GM12878 (cell line): ENCODE results near the gene SYS1. TPM values are rescaled to one million over a fixed set of nuclear protein-coding genes. Genes with fewer than 3 reads are reported as not detected.

ENCODE experiments used
- ATAC-seq: fragments of 200-7000 bp; cut with Tn5 transposase; 3 replicates; pipeline ENCODE4 v1.9.1; 2020; ENCODE audit warnings: mild to moderate bottlenecking, moderate library complexity
- BruUV-seq: library from RNA; stranded (reverse); fragments of 400-500 nt; replicated peaks from 2 replicates; lab custom pipeline; 2021; lab: Mats Ljungman, UMichigan
- CTCF ChIA-PET: fragments of 300-600 bp; sonication (Branson Sonifier 250); formaldehyde crosslinking; extraction: SDS; loops from one replicate; lab custom pipeline; 2021; ENCODE audit warnings: inconsistent platforms; lab: Yijun Ruan, JAX
- POLR2A ChIA-PET: fragments of 350-600 bp; formaldehyde crosslinking; extraction: SDS; loops from one replicate; lab custom pipeline; 2021; ENCODE audit warnings: inconsistent platforms; lab: Charles Lee
- RAD21 ChIA-PET: fragments of 300-600 bp; sonication (Branson Sonifier 250); formaldehyde crosslinking; loops from one replicate; lab custom pipeline; 2023; ENCODE audit warnings: antibody characterized with exemption; ENCODE audit not compliant: unreplicated experiment; lab: Charles Lee
- SMC1A ChIA-PET: fragments of 300-600 bp; sonication (Branson Sonifier 250); formaldehyde crosslinking; loops from one replicate; lab custom pipeline; 2023; ENCODE audit not compliant: unreplicated experiment, uncharacterized antibody; lab: Charles Lee
- DNase-seq: peaks from one replicate; pipeline ENCODE4 v3.0.0-alpha.2; 2011; ENCODE audit warnings: low read depth, low spot score
- FAIRE-seq: peaks from 3 replicates; lab custom pipeline; 2011; peaks lifted over from hg19 to GRCh38; lab: Jason Lieb, UNC
- H2AFZ ChIP-seq: 2 replicates; pipeline ENCODE4 v1.6.0; 2011; ENCODE audit warnings: low read depth, low read length, control low read depth; ENCODE audit not compliant: control insufficient read depth
- H3K27ac ChIP-seq: 2 replicates; pipeline ENCODE4 v1.5.1; 2011; ENCODE audit warnings: control low read depth; ENCODE audit not compliant: control insufficient read depth, insufficient read depth
- H3K27me3 ChIP-seq, 2 experiments: replicated peaks in 1 of 2; 2 replicates each; pipeline versions ENCODE4 v1.6.0 to v1.6.1; 2011; ENCODE audit warnings: low read length in 1 of 2; ENCODE audit not compliant: control insufficient read depth in 2 of 2, insufficient read depth in 2 of 2
- H3K36me3 ChIP-seq, 2 experiments: 2 replicates each; pipeline ENCODE4 v1.5.1; 2011; ENCODE audit warnings: low read length in 1 of 2; ENCODE audit not compliant: control insufficient read depth in 2 of 2, insufficient read depth in 2 of 2
- H3K4me1 ChIP-seq: 2 replicates; pipeline ENCODE4 v1.6.1; 2011; ENCODE audit warnings: mild to moderate bottlenecking, low read length, moderate library complexity, mixed read lengths; ENCODE audit not compliant: control insufficient read depth, insufficient read depth
- H3K4me2 ChIP-seq: 2 replicates; pipeline ENCODE4 v1.6.0; 2011; ENCODE audit warnings: control low read depth; ENCODE audit not compliant: control insufficient read depth, insufficient read depth
- H3K4me3 ChIP-seq: fragments of 200-600 bp; sonication (generic); 2 replicates; pipeline ENCODE4 v1.5.1; 2016
- H3K79me2 ChIP-seq: 2 replicates; pipeline ENCODE4 v1.6.0; 2011; ENCODE audit warnings: low read length; ENCODE audit not compliant: control insufficient read depth, insufficient read depth
- H3K9ac ChIP-seq: 2 replicates; pipeline ENCODE4 v1.8.0; 2011; ENCODE audit warnings: low read length, control low read depth, mixed read lengths; ENCODE audit not compliant: control insufficient read depth, insufficient read depth
- H3K9me3 ChIP-seq: replicated peaks from 3 replicates; pipeline ENCODE4 v1.5.1; 2011; ENCODE audit warnings: mild to moderate bottlenecking, low read length; ENCODE audit not compliant: control insufficient read depth, insufficient read depth
- H4K20me1 ChIP-seq: 2 replicates; pipeline ENCODE4 v1.6.0; 2011; ENCODE audit not compliant: control insufficient read depth, insufficient read depth
- BACH1 ChIP-seq: fragments of 450-650 bp; IDR thresholded peaks from 2 replicates; pipeline ENCODE4 v1.6.1; 2017; ENCODE audit warnings: mild to moderate bottlenecking, borderline replicate concordance
- CBX3 ChIP-seq: fragments of 200-600 bp; sonication (generic); IDR thresholded peaks from 2 replicates; pipeline ENCODE4 v1.6.1; 2016; ENCODE audit warnings: low read depth, borderline replicate concordance
- E2F8 ChIP-seq: fragments of 450-650 bp; IDR thresholded peaks from 2 replicates; pipeline ENCODE4 v1.6.1; 2018; ENCODE audit warnings: mild to moderate bottlenecking, low read depth, moderate library complexity; ENCODE audit not compliant: partially characterized antibody
- ELK1 ChIP-seq: IDR thresholded peaks from 2 replicates; pipeline ENCODE4 v1.6.1; 2012; ENCODE audit warnings: low read depth, low read length, improper control_type of control experiment
- GATAD2B ChIP-seq: fragments of 450-650 bp; conservative IDR thresholded peaks from 2 replicates; pipeline ENCODE4 v1.6.1; 2017; ENCODE audit warnings: low read depth, mild to moderate bottlenecking, moderate library complexity
- JUNB ChIP-seq: IDR thresholded peaks from 2 replicates; pipeline ENCODE4 v1.6.1; 2016; ENCODE audit warnings: antibody characterized with exemption, mild to moderate bottlenecking
- KLF5 ChIP-seq: fragments of 450-650 bp; IDR thresholded peaks from 2 replicates; pipeline ENCODE4 v1.6.1; 2014; ENCODE audit warnings: mild to moderate bottlenecking; ENCODE audit not compliant: partially characterized antibody
- LARP7 ChIP-seq: fragments of 450-650 bp; IDR thresholded peaks from 2 replicates; pipeline ENCODE4 v1.6.1; 2017; ENCODE audit warnings: mild to moderate bottlenecking
- MTA3 ChIP-seq: IDR thresholded peaks from 2 replicates; pipeline ENCODE4 v1.6.1; 2012; ENCODE audit warnings: low read length, inconsistent platforms, borderline replicate concordance
- MYB ChIP-seq: fragments of 150-350 bp; IDR thresholded peaks from 2 replicates; pipeline ENCODE4 v1.6.1; 2014; ENCODE audit warnings: mild to moderate bottlenecking, low read depth, low read length, borderline replicate concordance
- SIX5 ChIP-seq: IDR thresholded peaks from 2 replicates; pipeline ENCODE4 v1.6.1; 2011; ENCODE audit warnings: mild to moderate bottlenecking, low read depth, low read length, moderate library complexity; ENCODE audit not compliant: severe bottlenecking
- SMAD1 ChIP-seq: fragments of 450-650 bp; IDR thresholded peaks from 2 replicates; pipeline ENCODE4 v1.6.1; 2018; ENCODE audit warnings: mild to moderate bottlenecking, low read depth; ENCODE audit not compliant: partially characterized antibody
- ZBTB11 ChIP-seq: fragments of 450-650 bp; formaldehyde crosslinking; IDR thresholded peaks from 2 replicates; pipeline ENCODE4 v1.5.0; 2022; ENCODE audit warnings: mild to moderate bottlenecking, missing genetic modification characterization
- ZNF207 ChIP-seq: fragments of 450-650 bp; IDR thresholded peaks from 2 replicates; pipeline ENCODE4 v1.6.1; 2014; ENCODE audit warnings: antibody characterized with exemption, mild to moderate bottlenecking, borderline replicate concordance
- WGBS: methylation state at CpG from one replicate; pipeline ENCODE4 v1.1.6; 2016; ENCODE audit warnings: low lambda C conversion rate; ENCODE audit not compliant: insufficient replicate concordance, insufficient coverage; ENCODE audit errors: missing lambda C conversion rate; 5-methylcytosine and 5-hydroxymethylcytosine counted together
- in situ Hi-C: fragments of 300-500 bp; cut with MboI; formaldehyde crosslinking; loops from 9 replicates; pipeline ENCODE4 v1.14.3; 2018; ENCODE audit warnings: mixed read lengths
- intact Hi-C: fragments of 100-400 bp; cut with micrococcal nuclease; formaldehyde crosslinking; loops from one replicate; pipeline ENCODE4 v1.14.2; 2022; ENCODE audit not compliant: unreplicated experiment
- polyA plus RNA-seq, 11 experiments: library from polyadenylated mRNA; depleted of rRNA in 4 of 11; unstranded in 6 of 11; stranded (reverse) in 5 of 11; fragments of >200 nt; fragmentation: Nextera tagmentation in 4 of 11; fragmentation: Illumina TruSeq in 1 of 11; extraction: Ambion mirVana in 4 of 11; extraction: Trizol in 1 of 11; gene quantifications; 1 replicate in 1 of 11; 2 replicates in 10 of 11; pipeline versions ENCODE4 v1.2.1 to v1.2.3, GENCODE V29; 2011 to 2016; ENCODE audit warnings: inconsistent platforms in 2 of 11, missing spikeins in 2 of 11, low read depth in 1 of 11
- total RNA-seq, 4 experiments: library from RNA; depleted of rRNA in 3 of 4; stranded (reverse); fragments of >200 nt in 3 of 4; fragmentation: Illumina TruSeq in 1 of 4; extraction: Trizol in 1 of 4; gene quantifications; 2 replicates each; pipeline versions ENCODE4 v1.2.1 to v1.2.3, GENCODE V29; 2013 to 2021

The SYS1 gene
- total and polyA plus RNA-seq, 10 of the 15 experiments (the other 5 are each of a cell fraction or from before 2014, with no cell fraction given), result 5.1 to 22.6 (median 9.3) TPM

GRCh38 chr20:45404438-45404837 is 41.5 kb downstream of the SYS1 start (continued):
- TF ChIP-seq ZBTB11 (CRISPR knock-in tag) (no peak), JUNB (no peak), ZNF207 (no peak), GATAD2B (no peak), ELK1 (no peak), KLF5 (no peak)
- TF ChIP-seq, all 136 proteins: peak for 0

GRCh38 chr20:45405571-45406259 is 42.8 kb downstream of the SYS1 start:
- Histone ChIP-seq H3K79me2 (no peaks in the 10 kb centered on the region), H3K4me1 (0 out of 2 replicates have a peak, but pooled peaks cover 3% of the 10 kb centered on the region), H3K4me3 (peak overlapping the region; percentile 57), H4K20me1 (no peaks in the 10 kb centered on the region), H3K9ac (no peak overlapping the region), H2AFZ (peak overlapping the region; percentile 39), H3K36me3 (no peaks in the 10 kb centered on the region; a peak in 1 of 4 replicates), H3K27me3 (peaks cover 3 to 6% of the 10 kb centered on the region in 2 experiments; a peak in 3 of 4 replicates), H3K4me2 (peak overlapping the region; percentile 89), H3K27ac (no peak overlapping the region), H3K9me3 (peaks cover 6% of the 10 kb centered on the region; the same call in 2 of the 3 replicates)
- ChIA-PET RAD21 (interaction anchor here (2.7 kb wide), 1 partner anchor 31 kb away, joined by 8 read pairs; no protein-coding TSS in a partner anchor), CTCF (interaction anchor here (0.6 to 2.3 kb wide), 3 partner anchors 31 to 79 kb away, joined by 3 to 7 read pairs (median 5); partner anchors contain the start of gene SYS1), SMC1A (no interaction called here), POLR2A (interaction anchor here (1.4 kb wide), 1 partner anchor 10 kb away, joined by 4 read pairs; the partner anchor contains the start of gene PIGT)
- ATAC-seq (peak; percentile 54), DNase-seq (no peak), FAIRE-seq (no peak)
- no TSS peak for BruUV-seq
- in situ Hi-C loops (no loop called here), intact Hi-C loops (no loop called here)
- WGBS, result under 1% methylated on average over 47 of the region's 49 CpGs
- no peak for TF ChIP-seq MTA3
- 0 out of 2 replicates have a peak, but pooled peaks have one; percentile 10 for TF ChIP-seq BACH1
- no peak for TF ChIP-seq MYB
- no peak for TF ChIP-seq SMAD1
- no peak for TF ChIP-seq E2F8
- no peak for TF ChIP-seq ZNF207
- TF ChIP-seq CBX3, result no peak
- no peak for TF ChIP-seq SIX5
- peak; percentile 14; the same call in 1 of the 2 replicates for TF ChIP-seq GATAD2B
- 0 out of 2 replicates have a peak, but pooled peaks have one; percentile 15 for TF ChIP-seq LARP7
